Hepatocyte (in vitro differentiated cells): ENCODE results near the gene YBX3.
"Not testable (repeated sequence)": the region's sequence is repeated elsewhere in the genome, so short reads cannot be mapped to it uniquely, and the experiment has no call there.

Experiments used
- CTCF ChIP-seq: fragments of 200-600 bp; sonication (generic); IDR thresholded peaks from 2 replicates; pipeline ENCODE4 v1.5.1; 2016; ENCODE audit warnings: antibody characterized with exemption, mild to moderate bottlenecking; ENCODE audit not compliant: poor library complexity
- EZH2 ChIP-seq: fragments of 200-600 bp; sonication (generic); IDR thresholded peaks from 2 replicates; pipeline ENCODE4 v1.6.1; 2016; ENCODE audit warnings: antibody characterized with exemption, mild to moderate bottlenecking, borderline replicate concordance

DNA sequence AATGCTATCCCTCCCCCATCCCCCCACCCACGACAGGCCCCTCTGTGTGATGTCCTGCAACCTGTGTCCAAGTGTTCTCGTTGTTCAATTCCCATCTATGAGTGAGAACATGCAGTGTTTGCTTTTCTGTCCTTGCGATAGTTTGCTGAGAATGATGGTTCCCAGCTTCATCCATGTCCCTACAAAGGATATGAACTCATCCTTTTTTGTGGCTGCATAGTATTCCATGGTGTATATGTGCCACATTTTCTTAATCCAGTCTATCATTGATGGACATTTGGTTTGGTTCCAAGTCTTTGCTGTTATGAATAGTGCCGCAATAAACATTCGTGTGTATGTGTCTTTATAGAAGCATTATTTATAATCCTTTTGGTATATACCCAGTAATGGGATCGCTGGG lies 20.3 kb upstream of the YBX3 start:
- TF ChIP-seq CTCF, EZH2: not testable (repeated sequence)
